K562 (cell line): ENCODE measurements around the gene CHN1. TPM values are rescaled to one million over a fixed set of nuclear protein-coding genes. Genes with fewer than 3 reads are reported as not detected.

ENCODE experiments used
- ATAC-seq: fragments of 200-7000 bp; cut with Tn5 transposase; 3 replicates; pipeline ENCODE4 v1.9.1; 2020; ENCODE audit warnings: moderate library complexity
- BruUV-seq: library from RNA; stranded (reverse); fragments of 400-500 nt; replicated peaks from 2 replicates; lab custom pipeline; 2021; lab: Mats Ljungman, UMichigan
- CTCF ChIA-PET: fragments of 300-600 bp; formaldehyde crosslinking; extraction: SDS; loops from one replicate; lab custom pipeline; 2021; ENCODE audit warnings: low intra/inter-chr PET ratio; lab: Yijun Ruan, JAX
- POLR2A ChIA-PET: fragments of 300-600, 350-650 bp; sonication (Branson Sonifier 250); formaldehyde crosslinking; extraction: SDS; loops from one replicate; lab custom pipeline; 2021; ENCODE audit warnings: antibody characterized with exemption, inconsistent platforms; lab: Yijun Ruan, JAX
- DNase-seq, 4 experiments: peaks; one replicate each; pipeline versions ENCODE4 v3.0.0 to v3.0.0-alpha.2; 2011 to 2018; ENCODE audit warnings: low spot score in 3 of 4, mixed read lengths in 3 of 4; ENCODE audit errors: extremely low read depth in 1 of 4
- FAIRE-seq: peaks from 2 replicates; lab custom pipeline; 2011; peaks lifted over from hg19 to GRCh38; lab: Jason Lieb, UNC
- H2AFZ ChIP-seq: 2 replicates; pipeline ENCODE4 v1.6.0; 2011; ENCODE audit warnings: low read depth, low read length, control low read depth, inconsistent platforms
- H3K27ac ChIP-seq: fragments of 200-600 bp; 3 replicates; pipeline ENCODE4 v1.8.0; 2011; ENCODE audit warnings: low read depth, mild to moderate bottlenecking, control low read depth, inconsistent platforms, low read length, moderate library complexity, mixed read lengths; ENCODE audit errors: extremely low read depth
- H3K27me3 ChIP-seq, 2 experiments: fragments of 300-600 bp in 1 of 2; 2 replicates in 1 of 2; 3 replicates in 1 of 2; pipeline versions ENCODE4 v1.6.0 to v1.8.0; 2011; ENCODE audit warnings: inconsistent platforms in 2 of 2, low read length in 2 of 2, mild to moderate bottlenecking in 1 of 2, mixed read lengths in 1 of 2, moderate library complexity in 1 of 2; ENCODE audit not compliant: control insufficient read depth in 2 of 2, insufficient read depth in 2 of 2
- H3K36me3 ChIP-seq: fragments of 300-600 bp; 3 replicates; pipeline ENCODE4 v1.8.0; 2011; ENCODE audit warnings: mild to moderate bottlenecking, low read length, inconsistent platforms; ENCODE audit not compliant: control insufficient read depth, insufficient read depth
- H3K4me1 ChIP-seq, 2 experiments: fragments of 200-600 bp in 1 of 2; replicated peaks in 1 of 2; 2 replicates in 1 of 2; 3 replicates in 1 of 2; pipeline versions ENCODE4 v1.5.1 to v1.8.0; 2011; ENCODE audit warnings: inconsistent platforms in 2 of 2, low read length in 2 of 2, mild to moderate bottlenecking in 1 of 2, mixed read lengths in 1 of 2, moderate library complexity in 1 of 2; ENCODE audit not compliant: control insufficient read depth in 2 of 2, insufficient read depth in 2 of 2
- H3K4me2 ChIP-seq: 2 replicates; pipeline ENCODE4 v1.6.1; 2011; ENCODE audit warnings: low read length, control low read depth, inconsistent platforms, mixed read lengths; ENCODE audit not compliant: insufficient read depth
- H3K4me3 ChIP-seq: fragments of 200-600 bp; sonication (generic), shearing (Covaris generic); 2 replicates; pipeline ENCODE4 v1.5.1; 2016; ENCODE audit warnings: control low read depth, inconsistent platforms
- H3K79me2 ChIP-seq: fragments of 200-600 bp; 3 replicates; pipeline ENCODE4 v1.8.0; 2011; ENCODE audit warnings: low read length, inconsistent platforms; ENCODE audit not compliant: control insufficient read depth, insufficient read depth
- H3K9ac ChIP-seq, 2 experiments: 2 replicates each; pipeline versions ENCODE4 v1.6.0 to v1.6.1; 2011; ENCODE audit warnings: low read depth in 2 of 2, low read length in 2 of 2, control low read depth in 1 of 2, inconsistent platforms in 1 of 2, mild to moderate bottlenecking in 1 of 2, mixed read lengths in 1 of 2; ENCODE audit not compliant: insufficient read depth in 1 of 2
- H3K9me1 ChIP-seq: one replicate; pipeline ENCODE4 v1.6.0; 2011; ENCODE audit warnings: inconsistent platforms, mild to moderate bottlenecking, low read length, moderate library complexity; ENCODE audit not compliant: control insufficient read depth, insufficient read depth
- H3K9me3 ChIP-seq: replicated peaks from 2 replicates; pipeline ENCODE4 v1.5.1; 2011; ENCODE audit warnings: low read depth, low read length, inconsistent platforms; ENCODE audit not compliant: control insufficient read depth, insufficient read depth
- H4K20me1 ChIP-seq: replicated peaks from 2 replicates; pipeline ENCODE4 v1.6.1; 2011; ENCODE audit warnings: low read length, inconsistent platforms, mixed read lengths; ENCODE audit not compliant: control insufficient read depth, insufficient read depth
- E2F8 ChIP-seq: fragments of 450-650 bp; IDR thresholded peaks from 2 replicates; pipeline ENCODE4 v1.7.1; 2018; ENCODE audit warnings: mild to moderate bottlenecking, low read depth; ENCODE audit not compliant: partially characterized antibody
- EHMT2 ChIP-seq: fragments of 450-650 bp; IDR thresholded peaks from 2 replicates; pipeline ENCODE4 v1.6.1; 2018; ENCODE audit warnings: antibody characterized with exemption
- WGBS: fragments of 100-300 bp; shearing (Covaris generic); methylation state at CpG from one replicate; pipeline ENCODE4 v1.1.6; 2016; ENCODE audit warnings: low coverage, mixed read lengths; ENCODE audit not compliant: insufficient coverage; ENCODE audit errors: missing lambda C conversion rate; 5-methylcytosine and 5-hydroxymethylcytosine counted together
- in situ Hi-C: fragments of 300-500 bp; cut with MboI; formaldehyde crosslinking; loops from 4 replicates; pipeline ENCODE4 v1.15.0; 2018; ENCODE audit warnings: inconsistent platforms, mixed read lengths
- intact Hi-C: fragments of 100-400 bp; cut with micrococcal nuclease; formaldehyde crosslinking; loops from 2 replicates; pipeline ENCODE4 v1.14.2; 2022
- polyA plus RNA-seq, 8 experiments: library from polyadenylated mRNA; depleted of rRNA in 4 of 8; stranded (reverse) in 5 of 8; unstranded in 3 of 8; fragments of >200 nt; fragmentation: Nextera tagmentation in 2 of 8; fragmentation: Illumina TruSeq in 1 of 8; extraction: Ambion mirVana in 2 of 8; extraction: Trizol in 1 of 8; gene quantifications; 2 replicates each; pipeline versions ENCODE4 v1.2.1 to v1.2.3, GENCODE V29; 2011 to 2014; ENCODE audit warnings: inconsistent platforms in 1 of 8, missing spikeins in 1 of 8
- total RNA-seq, 7 experiments: library from RNA; depleted of rRNA in 6 of 7; stranded (reverse); fragments of >200 nt in 6 of 7; fragmentation: Illumina TruSeq in 2 of 7; extraction: Trizol in 2 of 7; gene quantifications; 2 replicates each; pipeline versions ENCODE4 v1.2.1 to v1.2.3, GENCODE V29; 2011 to 2021; ENCODE audit warnings: low replicate concordance in 1 of 7

Gene CHN1
- total and polyA plus RNA-seq, 9 of the 15 experiments (the other 6 are each of a cell fraction or from before 2014, with no cell fraction given), result 0.17 to 2.0 (median 0.87) TPM

GRCh38 chr2:174800436-174801205 lies 204.6 kb downstream of the CHN1 start (continued):
- no peak for TF ChIP-seq E2F8

- FAIRE-seq (no peak), ATAC-seq (no peak), DNase-seq (no peak)
- Histone ChIP-seq H4K20me1 (no peaks in the 10 kb centered on the region), H3K9me3 (no peaks in the 10 kb centered on the region), H3K9me1 (no peaks in the 10 kb centered on the region), H2AFZ (no peak overlapping the region), H3K4me3 (no peak overlapping the region), H3K36me3 (no peaks in the 10 kb centered on the region), H3K27ac (no peak overlapping the region), H3K9ac (no peak overlapping the region), H3K27me3 (peaks cover 0 to 6% of the 10 kb centered on the region in 2 experiments; a peak in 2 of 5 replicates), H3K4me2 (no peak overlapping the region), H3K79me2 (no peaks in the 10 kb centered on the region), H3K4me1 (no peaks in the 10 kb centered on the region)
- intact Hi-C loops, result no loop called here
- in situ Hi-C loops, result no loop called here
- no TSS peak for BruUV-seq
- ChIA-PET POLR2A (interaction anchor here (0.9 kb wide), 1 partner anchor 13 kb away, joined by 3 read pairs; no protein-coding TSS in a partner anchor), CTCF (no interaction called here)
- 0% methylated on average over 1 of the region's 1 CpG for WGBS
- TF ChIP-seq EHMT2, result no peak
These were observed 206.4 kb downstream of the CHN1 start for GRCh38 chr2:174798801-174799200.
